Measurements from ENCODE around the gene SUSD4.

DNA sequence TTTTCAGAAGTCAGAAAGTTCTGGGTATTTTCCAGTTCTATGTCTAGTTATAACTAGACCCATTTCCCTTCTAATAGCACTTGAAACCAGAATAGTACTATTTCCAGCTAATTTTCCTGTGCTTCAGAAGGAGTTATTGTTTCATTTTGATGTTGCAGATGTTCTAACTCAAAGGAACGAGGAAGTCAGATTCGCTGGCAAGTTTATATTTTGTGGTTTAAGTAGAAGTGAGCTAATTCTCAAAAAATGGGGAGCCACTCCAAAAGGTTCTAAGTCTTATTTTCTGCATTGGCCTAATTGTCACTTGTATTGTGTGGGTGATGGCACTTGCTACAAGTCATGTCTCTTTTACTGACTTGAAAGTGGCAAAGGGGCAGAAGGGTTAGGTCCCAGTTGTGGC, 47.3 kb upstream of the SUSD4 start:
- TF ChIP-seq CTCF (IDR thresholded peaks at IDR 0.05; ENCODE audit: control extremely low read depth in 1 of 3, insufficient read depth in 1 of 3, low read depth in 1 of 3, low read length in 3 of 3) = no peak
- no peak for TF ChIP-seq KDM1A (IDR thresholded peaks at IDR 0.05; ENCODE audit: borderline replicate concordance, low read length)
- TF ChIP-seq EZH2 (IDR thresholded peaks at IDR 0.05; ENCODE audit: low read depth, low read length, severe bottlenecking) = no peak
- TF ChIP-seq EP300 (IDR thresholded peaks at IDR 0.05; ENCODE audit: borderline replicate concordance in 1 of 2, low read depth in 2 of 2, low read length in 2 of 2) = no peak
- no peak for TF ChIP-seq JUND (IDR thresholded peaks at IDR 0.05; ENCODE audit: low read length)
- no peak for TF ChIP-seq USF2 (IDR thresholded peaks at IDR 0.05; ENCODE audit: low read length)
- TF ChIP-seq ATF3 (IDR thresholded peaks at IDR 0.05; ENCODE audit: insufficient read depth, low read depth, low read length) = no peak
- no peak for TF ChIP-seq GTF2F1 (IDR thresholded peaks at IDR 0.05; ENCODE audit: borderline replicate concordance, low read depth, low read length)
- TF ChIP-seq E2F6 (IDR thresholded peaks at IDR 0.05) = no peak
- no peak for TF ChIP-seq RAD21 (IDR thresholded peaks at IDR 0.05 in 1 of 2, conservative IDR thresholded peaks at IDR 0.05 in 1 of 2; ENCODE audit: low read depth in 2 of 2, low read length in 2 of 2)

Data from H1 (cell line).